ENCODE results near the gene ATP9B. TPM values are rescaled to one million over a fixed set of nuclear protein-coding genes. Genes with fewer than 3 reads are reported as not detected.

Gene ATP9B
- total and polyA plus RNA-seq, 10 donors = 7.5 to 58.4 (median 42.7) TPM

DNA sequence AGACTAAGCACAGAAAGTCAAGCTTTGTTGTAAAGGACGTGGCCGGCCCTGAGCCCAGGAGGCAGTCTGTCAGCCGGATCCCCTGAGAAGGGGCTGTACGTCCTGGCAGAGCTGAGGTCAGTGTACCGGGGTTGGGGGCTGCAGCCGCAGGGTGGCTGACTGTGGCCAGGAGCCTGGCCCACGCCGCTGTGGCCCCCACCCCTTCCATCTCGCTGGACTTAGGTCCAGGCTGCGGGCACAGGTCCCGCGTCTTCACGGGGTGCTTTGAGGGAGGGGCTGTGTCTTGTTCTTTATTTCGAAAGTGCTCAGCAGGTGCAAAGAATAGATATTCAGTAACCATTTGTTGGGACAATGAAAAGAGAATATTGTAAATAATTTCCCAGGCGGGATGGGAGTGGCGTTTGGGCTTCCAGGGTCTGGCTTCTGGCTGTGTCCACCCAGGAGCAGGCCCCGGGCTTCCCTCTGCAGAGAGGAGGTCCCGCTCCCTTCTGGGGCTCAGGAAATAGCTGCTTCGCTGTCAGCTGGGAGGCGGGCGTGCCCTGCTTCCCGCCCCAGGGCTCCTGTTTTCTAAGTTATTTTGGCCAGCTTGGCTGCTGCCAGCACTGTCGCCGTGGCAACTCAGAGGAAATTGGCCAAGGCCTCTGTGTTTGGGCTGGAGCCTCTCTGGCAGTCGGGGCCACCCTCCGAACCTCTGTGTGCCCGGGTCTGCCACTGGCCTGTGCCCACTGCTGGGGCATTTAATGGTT is 334.0 kb downstream of the ATP9B start:
- peak; percentile 91 for DNase-seq
- TF ChIP-seq POLR2A (IDR thresholded peaks at IDR 0.05) (peak in 1 of 3 donors; percentile 37), POLR2AphosphoS5 (IDR thresholded peaks at IDR 0.05) (peak; percentile 65 to 86 (median 79))
- TF ChIP-seq, protein P1, sequence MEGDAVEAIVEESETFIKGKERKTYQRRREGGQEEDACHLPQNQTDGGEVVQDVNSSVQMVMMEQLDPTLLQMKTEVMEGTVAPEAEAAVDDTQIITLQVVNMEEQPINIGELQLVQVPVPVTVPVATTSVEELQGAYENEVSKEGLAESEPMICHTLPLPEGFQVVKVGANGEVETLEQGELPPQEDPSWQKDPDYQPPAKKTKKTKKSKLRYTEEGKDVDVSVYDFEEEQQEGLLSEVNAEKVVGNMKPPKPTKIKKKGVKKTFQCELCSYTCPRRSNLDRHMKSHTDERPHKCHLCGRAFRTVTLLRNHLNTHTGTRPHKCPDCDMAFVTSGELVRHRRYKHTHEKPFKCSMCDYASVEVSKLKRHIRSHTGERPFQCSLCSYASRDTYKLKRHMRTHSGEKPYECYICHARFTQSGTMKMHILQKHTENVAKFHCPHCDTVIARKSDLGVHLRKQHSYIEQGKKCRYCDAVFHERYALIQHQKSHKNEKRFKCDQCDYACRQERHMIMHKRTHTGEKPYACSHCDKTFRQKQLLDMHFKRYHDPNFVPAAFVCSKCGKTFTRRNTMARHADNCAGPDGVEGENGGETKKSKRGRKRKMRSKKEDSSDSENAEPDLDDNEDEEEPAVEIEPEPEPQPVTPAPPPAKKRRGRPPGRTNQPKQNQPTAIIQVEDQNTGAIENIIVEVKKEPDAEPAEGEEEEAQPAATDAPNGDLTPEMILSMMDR (IDR thresholded peaks at IDR 0.05 in 8 of 11, conservative IDR thresholded peaks at IDR 0.05 in 3 of 11) = no peak
- intact Hi-C loops (cut with DNase I; ENCODE audit: low total_unique reads) = no loop called here
- peak overlapping the region in 6 of 8 donors; percentile 7 to 85 (median 21) for H3K4me3 ChIP-seq
- H3K36me3 ChIP-seq = peaks cover 0 to 24% (median 0%) of the 10 kb centered on the region in 6 donors
- peak overlapping the region; percentile 84 to 98 (median 95) for H3K27ac ChIP-seq
- peaks cover 0 to 7% (median 0%) of the 10 kb centered on the region in 7 donors for H3K27me3 ChIP-seq (replicated peaks in 1 of 7)
- H3K4me1 ChIP-seq = peaks cover 60 to 92% (median 78%) of the 10 kb centered on the region in 6 donors
- H3K9me3 ChIP-seq = no peaks in the 10 kb centered on the region
- 18 to 30% (median 24%) methylated on average over 27 of the region's 27 CpGs for WGBS, 5 donors

DNA sequence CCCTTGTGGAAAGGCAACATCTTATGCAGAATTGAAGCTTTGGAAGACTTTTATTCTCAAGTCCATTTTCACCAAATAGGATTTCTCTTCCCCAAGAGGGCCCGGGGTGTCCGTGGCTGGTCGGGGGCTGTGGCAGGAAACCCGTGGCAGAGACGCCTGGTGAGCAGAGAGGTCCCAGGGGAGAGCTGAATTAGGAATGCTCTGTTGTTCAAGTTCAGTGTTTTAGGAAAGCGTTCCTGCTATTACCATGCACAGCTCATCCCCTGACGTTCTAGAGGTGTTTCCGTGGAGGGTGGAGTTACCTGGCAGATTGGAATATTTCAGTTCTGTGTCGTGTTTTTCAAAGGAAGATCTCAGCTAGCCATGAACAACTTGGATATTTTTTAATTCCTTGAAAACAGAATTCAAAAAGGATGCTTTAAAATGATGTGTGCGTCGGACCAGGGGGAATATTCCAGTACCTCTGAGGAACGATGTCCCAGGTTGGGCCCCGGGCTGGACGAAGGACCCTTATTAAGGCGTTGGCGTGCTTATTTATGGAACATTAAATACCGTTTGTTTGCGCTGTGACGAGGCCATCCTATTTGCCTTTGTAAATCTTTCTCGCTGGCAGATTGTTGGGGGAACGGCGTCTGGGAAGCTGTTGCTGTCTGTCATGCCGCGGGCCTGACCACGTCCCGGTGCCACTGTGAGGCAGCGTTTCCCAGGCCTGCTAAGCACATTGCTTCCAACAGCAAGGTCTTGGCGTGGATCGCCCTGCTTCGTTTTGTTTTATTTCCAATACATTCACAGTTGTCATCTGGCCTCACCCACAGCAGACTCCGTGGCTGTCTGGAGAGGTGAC is 334.8 kb downstream of the ATP9B start:
- Histone ChIP-seq H3K9me3 (no peaks in the 10 kb centered on the region), H3K27me3 (replicated peaks in 1 of 7) (peaks cover 0 to 7% (median 0%) of the 10 kb centered on the region in 7 donors), H3K27ac (peak overlapping the region; percentile 84 to 98 (median 95)), H3K4me1 (peaks cover 52 to 87% (median 70%) of the 10 kb centered on the region in 6 donors), H3K4me3 (peak overlapping the region in 6 of 8 donors; percentile 7 to 85 (median 21)), H3K36me3 (peaks cover 0 to 24% (median 0%) of the 10 kb centered on the region in 6 donors)
- WGBS, 5 donors = 53 to 62% (median 57%) methylated on average over 31 of the region's 31 CpGs
- intact Hi-C loops (cut with DNase I; ENCODE audit: low total_unique reads) = no loop called here
- peak; percentile 75 for DNase-seq
- TF ChIP-seq POLR2A (IDR thresholded peaks at IDR 0.05) = no peak
- TF ChIP-seq POLR2AphosphoS5 (IDR thresholded peaks at IDR 0.05) = no peak
- TF ChIP-seq, protein P1 (IDR thresholded peaks at IDR 0.05 in 8 of 11, conservative IDR thresholded peaks at IDR 0.05 in 3 of 11) = no peak

DNA sequence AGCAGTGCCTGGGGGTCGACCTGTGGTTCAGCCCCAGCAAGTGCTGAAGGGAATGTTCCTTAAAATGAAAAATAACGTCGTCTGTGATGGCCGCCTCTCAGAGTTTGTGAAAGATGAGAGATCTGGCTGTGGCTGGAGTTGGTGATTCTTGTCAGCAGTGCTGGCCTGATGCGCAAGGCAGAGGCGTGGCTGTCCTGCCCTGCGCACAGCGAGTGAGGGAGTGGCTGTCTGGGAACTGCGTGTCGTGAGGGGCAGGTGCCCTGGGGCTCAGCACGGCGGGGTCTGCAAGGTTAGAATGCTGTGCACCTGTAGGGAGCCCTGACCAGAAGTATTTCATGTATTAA is 335.3 kb downstream of the ATP9B start:
- H3K4me3 ChIP-seq = peak overlapping the region in 1 of 8 donors; percentile 74
- H3K27ac ChIP-seq = peak overlapping the region; percentile 84 to 98 (median 95)
- no peaks in the 10 kb centered on the region for H3K9me3 ChIP-seq
- H3K27me3 ChIP-seq (replicated peaks in 1 of 7) = peaks cover 0 to 3% (median 0%) of the 10 kb centered on the region in 7 donors
- H3K4me1 ChIP-seq = peaks cover 48 to 81% (median 64%) of the 10 kb centered on the region in 6 donors
- WGBS, 5 donors = 76 to 86% (median 80%) methylated on average over 12 of the region's 12 CpGs
- intact Hi-C loops (cut with DNase I; ENCODE audit: low total_unique reads) = no loop called here
- TF ChIP-seq POLR2AphosphoS5 (IDR thresholded peaks at IDR 0.05) = peak in 1 of 3 donors; percentile 57
- TF ChIP-seq, protein P1 (IDR thresholded peaks at IDR 0.05 in 8 of 11, conservative IDR thresholded peaks at IDR 0.05 in 3 of 11) = no peak
- H3K36me3 ChIP-seq = peaks cover 0 to 24% (median 0%) of the 10 kb centered on the region in 6 donors
- DNase-seq = peak; percentile 82

All from spleen (tissue), 11 donors.